ENCODE results near the gene TECPR2.
"Not testable (repeated sequence)": the region's sequence is repeated elsewhere in the genome, so short reads cannot be mapped to it uniquely, and the experiment has no call there.

TECPR2 gene

DNA sequence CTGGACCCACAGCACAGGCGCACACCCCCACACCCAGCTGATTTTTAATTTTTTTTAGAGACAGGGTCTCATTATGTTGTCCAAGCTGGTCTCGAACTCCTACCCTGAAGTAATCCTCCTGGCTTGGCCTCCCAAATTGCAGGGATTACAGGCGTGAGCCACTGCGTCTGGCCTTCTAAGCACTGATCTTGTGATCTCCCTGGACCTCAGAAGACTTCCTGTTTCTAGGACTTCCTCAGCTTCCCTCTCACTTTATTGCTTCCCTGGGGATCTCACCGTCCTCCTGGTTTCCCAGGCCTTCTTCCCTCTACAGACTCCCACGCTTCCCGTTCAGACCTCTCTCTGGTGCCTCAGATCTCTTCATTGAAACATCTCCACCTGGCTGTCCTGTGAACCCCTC, 29.4 kb upstream of the TECPR2 start:
- no peak for DNase-seq

DNA sequence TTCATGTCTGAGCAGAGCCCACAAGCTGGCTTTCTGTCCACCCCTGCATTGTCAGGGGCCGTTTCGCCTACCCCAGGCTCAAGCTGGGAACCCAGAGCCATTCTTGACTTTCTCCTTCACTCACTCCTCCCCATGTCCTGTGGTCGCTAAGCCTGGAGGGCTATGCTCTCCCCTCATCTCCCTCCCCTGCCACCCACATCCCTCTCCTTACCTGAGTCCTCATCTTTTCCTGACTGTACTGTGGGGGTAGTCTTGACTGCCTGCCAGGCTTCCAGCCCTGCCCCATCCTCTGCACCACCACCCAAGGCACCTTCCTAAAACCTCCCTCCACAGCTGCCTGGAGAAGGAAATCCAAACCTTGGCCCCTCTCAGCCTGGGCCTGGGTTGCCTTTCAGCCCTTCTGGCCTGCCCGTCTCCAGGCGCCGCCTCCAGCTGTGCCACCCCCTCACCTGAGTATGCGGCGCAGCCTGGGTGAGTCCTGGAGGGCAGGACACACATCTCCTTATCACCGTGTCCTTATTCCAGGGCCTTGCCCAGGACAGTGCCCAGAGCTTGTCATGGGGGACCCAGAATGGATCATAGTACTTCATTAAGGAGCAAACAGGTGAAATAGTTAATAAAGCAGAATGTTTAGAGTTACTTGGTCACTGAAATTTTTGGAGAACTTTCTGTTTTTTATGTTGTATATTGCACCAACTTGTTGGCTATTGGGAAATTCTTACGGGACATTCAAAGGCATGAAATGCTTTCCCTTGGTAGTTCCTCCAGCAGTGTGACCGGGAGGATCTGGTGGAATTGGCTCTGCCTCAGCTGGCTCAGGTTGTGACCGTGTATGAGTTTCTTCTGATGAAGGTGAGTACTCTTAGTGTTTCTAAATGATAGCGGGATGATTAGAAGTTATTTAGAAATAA, 28.7 kb upstream of the TECPR2 start:
- DNase-seq, result no peak

GRCh38 chr14:102335163-102335562, 27.6 kb upstream of the TECPR2 start:
- no peak for DNase-seq

DNA sequence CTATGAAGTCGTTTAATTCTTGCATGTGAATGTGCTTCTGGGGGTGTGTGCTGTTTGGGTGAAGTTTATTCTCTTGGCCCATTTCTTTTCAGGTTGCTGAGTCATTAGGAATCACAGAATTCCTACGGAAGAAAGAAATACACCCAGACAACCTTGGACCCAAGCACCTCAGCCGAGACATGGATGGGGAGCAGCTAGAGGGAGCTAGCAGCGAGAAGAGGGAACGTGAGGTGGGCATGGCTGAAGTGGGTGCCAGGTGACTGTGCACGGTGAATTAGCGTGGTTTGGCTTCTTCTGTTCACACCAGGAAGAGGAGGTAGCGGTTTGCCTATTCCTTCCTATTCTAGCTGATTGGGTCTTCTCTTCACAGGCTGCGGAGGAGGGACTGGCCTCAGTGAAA, 24.0 kb upstream of the TECPR2 start:
- DNase-seq, result no peak

- DNase-seq, result no peak
These were observed 21.2 kb upstream of the TECPR2 start for GRCh38 chr14:102341566-102341965.

- no peak for DNase-seq
These were observed 20.5 kb upstream of the TECPR2 start for GRCh38 chr14:102342238-102342637.

DNA sequence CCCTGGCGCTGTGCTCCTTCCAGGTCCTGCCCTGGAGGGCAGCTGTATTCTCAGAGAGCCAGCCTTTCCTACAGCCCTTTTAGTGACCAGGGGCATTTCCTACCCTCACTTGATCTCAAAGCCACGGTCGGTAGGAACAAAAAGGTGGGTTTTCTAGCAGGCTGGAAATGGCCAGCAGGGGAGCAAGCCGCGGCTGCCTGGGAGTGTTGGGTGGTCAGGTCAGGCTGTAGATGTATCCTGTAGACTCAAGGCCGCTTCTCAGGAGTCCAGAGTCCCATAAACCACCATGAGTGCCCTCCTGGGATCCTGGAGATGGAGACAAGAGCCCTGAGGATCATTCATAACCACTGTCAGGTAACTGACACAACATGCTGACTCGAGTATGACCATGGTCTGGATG, 18.7 kb upstream of the TECPR2 start:
- no peak for DNase-seq

GRCh38 chr14:102344485-102344884, 18.3 kb upstream of the TECPR2 start:
- DNase-seq, result no peak

DNA sequence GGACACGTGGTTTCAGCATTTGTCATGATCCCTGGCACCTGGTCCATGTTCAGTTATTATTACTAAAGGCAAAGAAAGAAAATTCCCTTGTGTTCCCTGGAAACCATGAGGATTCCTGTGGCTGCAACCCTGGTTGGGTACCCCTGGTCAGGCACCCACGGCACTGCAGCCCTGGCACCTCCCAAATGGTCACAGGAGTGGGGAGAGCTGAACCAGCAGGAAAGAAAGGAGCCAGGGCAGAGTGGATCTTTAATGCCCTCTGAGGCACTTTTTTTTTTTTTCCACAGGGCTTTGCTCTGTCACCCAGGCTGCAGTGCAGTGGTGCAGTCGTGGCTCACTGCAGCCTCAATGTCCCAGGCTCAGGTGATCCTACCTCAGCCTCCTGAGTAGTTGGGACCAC, 17.5 kb upstream of the TECPR2 start:
- no peak for DNase-seq

GRCh38 chr14:102346645-102347044, 16.1 kb upstream of the TECPR2 start:
- no peak for DNase-seq

- no peak for DNase-seq
These were observed 14.4 kb upstream of the TECPR2 start for GRCh38 chr14:102348376-102348775.

GRCh38 chr14:102351023-102351422, 11.7 kb upstream of the TECPR2 start:
- no peak for DNase-seq

DNA sequence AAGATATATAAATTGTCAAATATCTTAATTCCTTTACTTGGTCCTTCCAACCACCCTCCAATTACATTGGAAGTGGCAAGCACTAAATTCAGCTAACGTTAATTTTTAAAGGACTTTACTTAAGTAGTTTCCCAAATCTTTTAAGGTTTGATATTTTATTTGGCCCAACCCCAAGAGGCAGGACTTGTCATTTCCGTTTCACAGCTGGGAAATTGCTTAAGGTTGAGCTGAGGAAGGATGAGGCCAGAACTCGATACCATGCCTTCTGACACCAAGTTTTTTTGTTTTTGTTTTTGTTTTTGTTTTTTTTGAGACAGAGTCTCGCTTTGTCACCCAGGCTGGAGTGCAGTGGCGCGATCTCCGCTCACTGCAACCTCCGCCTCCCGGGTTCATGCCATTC, 11.1 kb upstream of the TECPR2 start:
- not testable (repeated sequence) for DNase-seq

GRCh38 chr14:102352213-102352612, 10.5 kb upstream of the TECPR2 start:
- DNase-seq, result no peak

DNA sequence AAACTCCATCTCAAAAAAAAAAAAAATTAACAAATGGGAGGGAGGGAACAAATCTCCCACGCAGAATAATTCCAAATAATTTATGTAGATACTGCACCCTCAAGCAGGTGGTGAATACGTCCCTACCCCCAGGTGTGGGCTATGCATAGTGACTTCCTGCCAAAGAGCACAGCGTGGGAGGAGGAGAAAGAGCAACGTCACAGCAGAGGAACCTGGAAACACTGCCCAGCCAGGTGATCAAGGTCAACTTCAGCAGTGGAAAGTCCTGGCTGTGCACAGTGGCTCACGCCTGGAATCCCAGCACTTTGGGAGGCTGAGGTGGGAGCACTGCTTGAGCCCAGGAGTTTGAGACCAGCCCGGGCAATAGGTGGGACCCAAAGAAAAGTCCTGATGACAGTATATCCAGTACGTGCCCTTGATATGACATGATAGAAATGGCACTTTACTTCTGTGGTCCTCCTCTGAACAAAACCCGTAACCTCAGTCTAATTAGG, 9.6 kb upstream of the TECPR2 start:
- DNase-seq, result no peak

DNA sequence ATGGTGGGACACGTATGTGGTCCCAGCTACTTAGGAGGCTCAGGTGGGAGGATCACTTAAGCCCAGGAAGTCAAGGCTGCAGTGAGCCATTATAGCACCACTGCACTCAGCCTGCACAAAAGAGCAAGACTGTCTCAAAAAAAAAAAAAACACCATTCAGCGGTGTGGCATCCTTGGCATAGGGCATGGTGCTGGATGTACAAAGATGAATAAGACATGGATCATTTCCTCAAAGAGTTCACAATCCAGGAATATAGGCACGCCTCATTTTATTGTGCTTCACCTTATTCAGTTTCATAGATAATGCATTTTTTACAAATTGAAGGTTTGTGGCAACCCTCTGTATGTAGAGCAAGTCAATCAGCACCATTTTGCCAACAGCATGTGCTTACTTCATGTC, 6.5 kb upstream of the TECPR2 start:
- no peak for DNase-seq

DNA sequence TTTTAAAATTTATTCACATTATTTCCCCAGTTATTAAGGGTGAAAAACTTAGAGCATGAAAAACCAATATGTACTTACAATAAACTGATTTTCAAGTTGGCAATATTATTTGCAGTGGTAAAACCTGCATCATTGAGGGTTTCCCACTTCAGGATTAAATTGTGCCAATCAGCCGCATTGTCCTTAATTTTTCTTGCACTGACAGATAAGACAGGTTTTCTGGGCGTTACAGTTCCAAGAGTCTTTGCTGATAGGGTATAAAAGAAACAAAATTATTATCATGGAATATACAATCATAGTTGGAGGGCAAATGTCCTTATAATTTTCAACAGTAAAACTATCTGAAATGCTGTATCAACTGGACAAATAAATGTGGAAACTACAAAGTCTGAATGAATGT, 3.4 kb upstream of the TECPR2 start:
- DNase-seq, result no peak

DNA sequence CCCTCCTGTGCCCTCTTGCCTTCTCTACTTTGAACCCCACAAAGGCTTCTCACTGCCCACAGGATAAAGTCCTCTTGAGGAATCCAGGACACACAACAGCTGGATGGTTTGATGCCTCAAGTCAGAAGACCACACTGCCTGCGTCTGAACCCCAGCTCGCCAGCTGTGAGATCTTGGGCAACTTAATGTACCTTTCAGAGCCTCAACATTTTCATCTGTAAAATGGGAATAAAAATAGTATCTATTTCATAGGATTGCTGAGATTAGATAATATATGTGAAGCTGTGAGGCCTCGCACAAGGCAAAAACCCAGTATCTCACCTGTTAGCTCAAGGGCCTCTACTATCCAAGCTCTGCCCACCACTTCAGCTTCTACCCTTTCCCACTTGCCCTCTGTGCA, 2.4 kb upstream of the TECPR2 start:
- DNase-seq, result no peak

GRCh38 chr14:102362084-102362483, 657 bp upstream of the TECPR2 start:
- DNase-seq, result peak; percentile 73

DNA sequence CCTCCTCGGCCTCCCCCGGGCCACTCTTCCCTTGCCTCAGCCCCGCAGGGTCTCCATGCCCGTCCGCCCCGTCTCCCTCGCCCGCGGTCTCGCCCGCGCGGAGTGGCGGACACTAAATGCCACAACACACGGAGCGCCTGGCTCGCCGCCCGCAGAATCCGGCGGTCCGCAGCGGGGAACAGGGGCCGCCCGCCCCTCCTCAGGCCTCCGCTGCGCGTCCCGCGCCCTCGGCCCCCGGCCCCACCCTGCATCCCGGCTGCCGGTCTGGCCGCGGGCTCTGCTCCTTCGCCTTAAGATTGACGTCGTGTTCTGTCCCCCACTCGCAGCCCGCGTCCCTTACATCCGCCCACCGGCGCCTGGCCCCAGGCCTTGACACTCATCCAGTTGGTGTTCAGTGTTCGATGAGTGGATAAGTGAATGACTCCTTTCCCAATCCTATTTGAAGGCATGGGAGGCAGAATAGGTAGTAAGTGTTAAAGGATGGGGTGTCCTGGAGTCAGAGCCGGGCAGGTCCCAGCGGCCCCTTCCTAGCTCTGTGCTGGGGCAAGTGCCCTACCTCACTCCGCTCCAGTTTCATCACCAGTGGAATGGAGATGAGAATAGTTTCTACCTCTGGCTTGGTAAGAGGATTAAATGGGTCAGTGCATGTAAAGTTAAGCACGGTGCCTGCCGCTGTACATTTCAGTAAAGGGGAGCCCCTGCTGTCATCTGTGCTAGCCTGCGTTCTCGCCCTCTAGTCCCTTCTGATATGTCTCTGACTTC, 622 bp downstream of the TECPR2 start:
- peak; percentile 60 for DNase-seq

DNA sequence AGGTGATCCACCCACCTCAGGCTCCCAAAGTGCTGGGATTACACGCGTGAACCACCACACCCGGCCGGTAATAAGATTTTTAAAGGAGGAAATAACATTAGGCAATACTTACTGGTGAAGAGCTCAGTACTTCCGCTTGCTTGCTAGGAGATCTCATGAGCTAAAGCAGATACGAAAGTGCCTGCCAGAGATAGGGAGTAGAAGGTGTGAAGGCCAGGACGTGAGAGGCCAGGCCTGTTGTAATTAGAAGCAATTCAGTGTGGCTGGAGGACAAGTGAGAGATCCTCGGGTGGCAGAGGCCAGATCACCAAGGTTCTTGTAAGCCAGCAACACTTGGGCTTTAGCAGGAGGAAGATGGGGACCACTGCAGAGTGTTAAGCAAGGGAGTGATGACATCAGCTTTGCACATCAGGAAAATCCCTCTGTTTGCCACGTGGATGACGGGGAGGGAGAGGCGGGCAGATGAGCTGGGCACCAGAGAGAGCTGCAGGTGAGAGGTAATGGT, 7.6 kb downstream of the TECPR2 start:
- no peak for DNase-seq

- no peak for DNase-seq
These were observed 8.6 kb downstream of the TECPR2 start for GRCh38 chr14:102371361-102371760.

- DNase-seq, result no peak
These were observed 10.4 kb downstream of the TECPR2 start for GRCh38 chr14:102373110-102373509.

- DNase-seq, result no peak
These were observed 11.5 kb downstream of the TECPR2 start for GRCh38 chr14:102374264-102374663.
